AG04450 (cell line): ENCODE data around the gene ERP27. TPM values are rescaled to one million over a fixed set of nuclear protein-coding genes. Genes with fewer than 3 reads are reported as not detected.

Experiments used
- CTCF ChIA-PET: fragments of 300-600, 350-600 bp; formaldehyde crosslinking; extraction: SDS; loops from one replicate; lab custom pipeline; 2022; ENCODE audit warnings: antibody characterized with exemption, inconsistent platforms; lab: Charles Lee
- POLR2A ChIA-PET: fragments of 350-600 bp; formaldehyde crosslinking; extraction: SDS; loops from one replicate; lab custom pipeline; 2021; ENCODE audit warnings: antibody characterized with exemption, inconsistent platforms; lab: Yijun Ruan, JAX
- DNase-seq: peaks from one replicate; pipeline ENCODE4 v3.0.0-alpha.2; 2011; ENCODE audit warnings: low read depth, low spot score
- H3K27ac ChIP-seq: one replicate; pipeline ENCODE4 v1.5.1; 2012; ENCODE audit warnings: low read depth, low read length, control low read depth
- H3K27me3 ChIP-seq: one replicate; pipeline ENCODE4 v1.6.0; 2012; ENCODE audit warnings: low read length; ENCODE audit not compliant: control insufficient read depth, insufficient read depth
- H3K4me3 ChIP-seq: 2 replicates; pipeline ENCODE4 v1.5.1; 2011; ENCODE audit warnings: mild to moderate bottlenecking, low read depth, low read length, control low read depth
- H3K9me3 ChIP-seq: 2 replicates; pipeline ENCODE4 v1.5.1; 2012; ENCODE audit warnings: low read length; ENCODE audit not compliant: control insufficient read depth, insufficient read depth
- polyA plus RNA-seq: library from polyadenylated mRNA; depleted of rRNA; stranded (reverse); fragments of >200 nt; gene quantifications from 2 replicates; pipeline ENCODE4 v1.2.3, GENCODE V29; 2011
- TF ChIP-seq, protein P1 (sequence below): IDR thresholded peaks from 2 replicates; pipeline ENCODE4 v1.5.1; 2011; ENCODE audit warnings: low read depth, low read length, control low read depth, inconsistent platforms

Gene ERP27
- polyA plus RNA-seq, 1 experiment, result not detected

DNA sequence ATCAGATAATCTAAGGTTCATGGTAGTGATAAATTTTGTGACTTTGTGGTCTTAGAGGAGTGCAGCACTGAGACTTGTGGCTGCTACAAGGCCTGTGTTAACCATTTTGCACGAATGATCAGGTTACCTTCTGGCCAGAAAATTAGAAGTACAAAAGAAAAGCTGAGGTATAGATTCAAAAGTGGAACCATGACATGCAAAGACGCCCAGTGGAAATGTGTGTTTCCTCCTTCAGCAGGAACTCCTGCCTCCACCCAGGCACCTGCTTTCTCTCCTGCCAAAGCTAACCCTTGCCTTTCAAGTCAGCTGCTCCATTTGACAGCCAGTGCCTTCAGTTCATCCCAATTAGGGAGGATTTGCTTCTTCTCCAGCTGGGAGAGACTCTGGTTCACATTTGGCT lies 44.7 kb upstream of the ERP27 start:
- POLR2A ChIA-PET, result no interaction called here
- Histone ChIP-seq H3K9me3 (no peaks in the 10 kb centered on the region), H3K27ac (no peak overlapping the region), H3K27me3 (no peaks in the 10 kb centered on the region), H3K4me3 (no peak overlapping the region)
- TF ChIP-seq, protein P1, sequence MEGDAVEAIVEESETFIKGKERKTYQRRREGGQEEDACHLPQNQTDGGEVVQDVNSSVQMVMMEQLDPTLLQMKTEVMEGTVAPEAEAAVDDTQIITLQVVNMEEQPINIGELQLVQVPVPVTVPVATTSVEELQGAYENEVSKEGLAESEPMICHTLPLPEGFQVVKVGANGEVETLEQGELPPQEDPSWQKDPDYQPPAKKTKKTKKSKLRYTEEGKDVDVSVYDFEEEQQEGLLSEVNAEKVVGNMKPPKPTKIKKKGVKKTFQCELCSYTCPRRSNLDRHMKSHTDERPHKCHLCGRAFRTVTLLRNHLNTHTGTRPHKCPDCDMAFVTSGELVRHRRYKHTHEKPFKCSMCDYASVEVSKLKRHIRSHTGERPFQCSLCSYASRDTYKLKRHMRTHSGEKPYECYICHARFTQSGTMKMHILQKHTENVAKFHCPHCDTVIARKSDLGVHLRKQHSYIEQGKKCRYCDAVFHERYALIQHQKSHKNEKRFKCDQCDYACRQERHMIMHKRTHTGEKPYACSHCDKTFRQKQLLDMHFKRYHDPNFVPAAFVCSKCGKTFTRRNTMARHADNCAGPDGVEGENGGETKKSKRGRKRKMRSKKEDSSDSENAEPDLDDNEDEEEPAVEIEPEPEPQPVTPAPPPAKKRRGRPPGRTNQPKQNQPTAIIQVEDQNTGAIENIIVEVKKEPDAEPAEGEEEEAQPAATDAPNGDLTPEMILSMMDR, result no peak
- CTCF ChIA-PET, result no interaction called here
- DNase-seq, result no peak

DNA sequence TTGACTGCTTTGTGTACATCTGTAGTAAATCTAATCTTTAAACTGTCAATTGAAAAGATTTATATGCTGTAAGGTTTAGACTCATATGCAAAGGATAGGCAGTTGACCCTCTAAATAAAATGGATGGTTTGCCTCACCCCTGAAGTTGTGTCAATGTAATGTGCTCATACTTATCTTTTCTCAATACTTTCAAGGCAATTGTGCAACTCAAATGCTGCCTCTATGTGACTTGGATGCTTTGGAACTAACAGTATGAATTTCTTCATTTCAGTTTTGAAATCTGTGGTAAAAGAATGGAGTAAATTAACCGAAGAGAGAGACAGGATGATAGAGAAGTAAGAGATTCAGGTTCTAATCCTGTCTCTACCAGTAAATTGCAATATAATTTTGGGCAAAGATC lies 44.2 kb upstream of the ERP27 start:
- no peaks in the 10 kb centered on the region for H3K27me3 ChIP-seq
- H3K27ac ChIP-seq, result no peak overlapping the region
- DNase-seq, result no peak
- TF ChIP-seq, protein P1, result no peak
- POLR2A ChIA-PET, result no interaction called here
- no peaks in the 10 kb centered on the region for H3K9me3 ChIP-seq
- no peak overlapping the region for H3K4me3 ChIP-seq
- CTCF ChIA-PET, result no interaction called here

DNA sequence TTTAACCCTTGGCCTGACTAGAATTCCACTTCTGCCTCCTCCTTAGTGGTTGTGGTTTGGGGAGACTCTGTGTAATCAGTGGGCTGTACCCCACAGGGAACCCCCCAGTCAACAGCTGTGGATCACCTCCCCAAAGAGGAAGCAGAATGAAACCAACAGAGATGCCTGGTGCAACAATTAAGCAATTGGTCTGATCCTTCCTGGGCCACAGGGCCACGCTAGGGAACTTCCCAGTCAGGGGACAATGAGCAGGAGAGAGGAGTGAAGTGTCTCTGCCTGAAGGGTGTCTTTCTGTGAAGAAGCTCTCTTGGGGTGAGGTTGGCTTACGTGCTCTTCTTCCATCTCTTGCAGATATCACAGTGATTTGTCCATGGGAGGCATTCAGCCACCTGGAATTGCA lies 42.7 kb upstream of the ERP27 start:
- no peak overlapping the region for H3K27ac ChIP-seq
- ChIA-PET POLR2A (no interaction called here), CTCF (interaction anchor here (0.8 to 2.5 kb wide), 2 partner anchors 14 to 135 kb away, joined by 3 to 6 read pairs; no protein-coding TSS in a partner anchor)
- no peak overlapping the region for H3K4me3 ChIP-seq
- no peaks in the 10 kb centered on the region for H3K27me3 ChIP-seq
- TF ChIP-seq, protein P1, result no peak
- no peaks in the 10 kb centered on the region for H3K9me3 ChIP-seq
- DNase-seq, result no peak

DNA sequence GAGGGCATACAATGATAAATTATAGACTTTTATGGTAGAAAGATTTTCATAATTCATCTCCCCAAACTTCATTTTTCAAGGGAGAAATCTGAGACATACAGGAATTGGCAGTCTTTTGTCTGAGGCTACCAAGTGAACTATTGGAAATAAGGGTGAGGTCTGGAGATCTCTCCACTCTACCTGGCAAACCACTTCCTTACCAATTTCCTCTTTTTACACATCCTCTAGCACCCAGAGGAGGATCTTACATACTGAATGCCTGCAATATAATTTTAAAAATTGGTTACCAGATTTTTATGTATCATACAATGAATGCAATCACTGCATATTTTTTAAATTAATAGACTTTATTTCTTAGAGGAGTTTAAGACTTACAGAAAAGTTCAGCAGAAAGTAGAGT lies 41.1 kb upstream of the ERP27 start:
- Histone ChIP-seq H3K27ac (no peak overlapping the region), H3K4me3 (no peak overlapping the region), H3K27me3 (no peaks in the 10 kb centered on the region), H3K9me3 (no peaks in the 10 kb centered on the region)
- ChIA-PET POLR2A (no interaction called here), CTCF (no interaction called here)
- DNase-seq, result no peak
- TF ChIP-seq, protein P1, result no peak

DNA sequence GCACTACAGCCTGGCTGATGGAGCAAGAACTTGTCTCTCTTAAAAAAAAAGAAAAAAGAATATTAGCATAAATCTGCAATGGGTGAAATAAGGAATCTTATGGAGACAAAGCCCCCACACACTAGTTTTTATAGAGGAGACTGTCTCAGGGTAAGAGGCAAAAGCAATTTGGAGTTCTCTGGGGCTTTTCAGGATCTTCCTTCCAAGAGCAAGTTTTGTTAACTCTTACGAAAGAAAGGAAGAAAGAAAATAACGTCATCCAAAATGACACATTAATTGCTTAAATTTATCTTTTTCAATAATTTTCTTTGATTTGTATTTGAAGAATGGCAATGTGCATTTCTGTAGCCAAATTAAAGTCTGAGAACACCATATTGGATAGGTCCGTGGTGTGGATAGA lies 38.3 kb upstream of the ERP27 start:
- ChIA-PET CTCF (interaction anchor here (1.0 kb wide), 1 partner anchor 19 kb away, joined by 4 read pairs; no protein-coding TSS in a partner anchor), POLR2A (no interaction called here)
- H3K27ac ChIP-seq, result no peak overlapping the region
- no peak overlapping the region for H3K4me3 ChIP-seq
- no peaks in the 10 kb centered on the region for H3K9me3 ChIP-seq
- DNase-seq, result no peak
- TF ChIP-seq, protein P1, result no peak
- H3K27me3 ChIP-seq, result no peaks in the 10 kb centered on the region
